IMR-90 (cell line): ENCODE data around the gene EBF3. TPM values are rescaled to one million over a fixed set of nuclear protein-coding genes. Genes with fewer than 3 reads are reported as not detected.

Experiments used
- ATAC-seq: fragments of 200-7000 bp; cut with Tn5 transposase; 2 replicates; pipeline ENCODE4 v1.9.1; 2020; ENCODE audit warnings: low read depth, mild to moderate bottlenecking, moderate library complexity
- BruUV-seq: library from RNA; stranded (reverse); fragments of 400-500 nt; replicated peaks from 2 replicates; lab custom pipeline; 2021; lab: Mats Ljungman, UMichigan
- CTCF ChIA-PET: fragments of 300-600 bp; formaldehyde crosslinking; extraction: SDS; loops from one replicate; lab custom pipeline; 2021; ENCODE audit warnings: antibody characterized with exemption; lab: Yijun Ruan, JAX
- POLR2A ChIA-PET: fragments of 300-600 bp; sonication (Branson Sonifier 250); formaldehyde crosslinking; loops from one replicate; lab custom pipeline; 2022; ENCODE audit warnings: antibody characterized with exemption; ENCODE audit not compliant: unreplicated experiment; lab: Charles Lee
- DNase-seq: peaks from one replicate; pipeline ENCODE4 v3.0.0; 2013
- H2AFZ ChIP-seq: replicated peaks from 2 replicates; pipeline ENCODE3; 2013; ENCODE audit warnings: low read length, mild to moderate bottlenecking; ENCODE audit not compliant: poor library complexity
- H2AK5ac ChIP-seq: 2 replicates; pipeline ENCODE4 v1.6.1; 2013; ENCODE audit warnings: low read depth, low read length, inconsistent platforms
- H2AK9ac ChIP-seq: replicated peaks from 2 replicates; pipeline ENCODE3; 2013; ENCODE audit warnings: mild to moderate bottlenecking, low read depth, low read length, moderate library complexity; ENCODE audit not compliant: poor library complexity
- H2BK120ac ChIP-seq: 2 replicates; pipeline ENCODE4 v1.6.1; 2013; ENCODE audit warnings: low read depth, low read length, inconsistent platforms
- H2BK15ac ChIP-seq: 3 replicates; pipeline ENCODE4 v1.6.1; 2013; ENCODE audit warnings: low read depth, low read length, inconsistent platforms
- H2BK20ac ChIP-seq: 2 replicates; pipeline ENCODE4 v1.6.1; 2013; ENCODE audit warnings: low read depth, mild to moderate bottlenecking, inconsistent platforms, low read length, moderate library complexity
- H2BK5ac ChIP-seq: 2 replicates; pipeline ENCODE4 v1.6.1; 2013; ENCODE audit warnings: mild to moderate bottlenecking, low read depth, low read length, inconsistent platforms; ENCODE audit not compliant: poor library complexity, severe bottlenecking
- H3K14ac ChIP-seq: replicated peaks from 2 replicates; pipeline ENCODE4 v1.6.1; 2013; ENCODE audit warnings: low read depth, low read length, inconsistent platforms
- H3K18ac ChIP-seq: 2 replicates; pipeline ENCODE4 v1.6.1; 2013; ENCODE audit warnings: low read depth, low read length, control low read depth
- H3K23ac ChIP-seq: 2 replicates; pipeline ENCODE4 v1.6.1; 2013; ENCODE audit warnings: low read depth, low read length, inconsistent platforms
- H3K27ac ChIP-seq: 2 replicates; pipeline ENCODE4 v1.5.1; 2013; ENCODE audit warnings: mild to moderate bottlenecking, control low read depth, low read length; ENCODE audit not compliant: insufficient read depth
- H3K27me3 ChIP-seq: 2 replicates; pipeline ENCODE4 v1.6.1; 2013; ENCODE audit warnings: low read length; ENCODE audit not compliant: control insufficient read depth, insufficient read depth
- H3K36me3 ChIP-seq: 2 replicates; pipeline ENCODE4 v1.6.1; 2013; ENCODE audit warnings: low read length, mixed read lengths; ENCODE audit not compliant: control insufficient read depth, insufficient read depth
- H3K4ac ChIP-seq: 2 replicates; pipeline ENCODE4 v1.6.1; 2013; ENCODE audit warnings: low read depth, low read length, inconsistent platforms
- H3K4me1 ChIP-seq: 2 replicates; pipeline ENCODE4 v1.6.1; 2013; ENCODE audit warnings: low read length, mixed read lengths; ENCODE audit not compliant: control insufficient read depth, insufficient read depth
- H3K4me2 ChIP-seq: 2 replicates; pipeline ENCODE4 v1.6.1; 2013; ENCODE audit warnings: low read depth, mild to moderate bottlenecking, control low read depth, low read length, moderate library complexity
- H3K4me3 ChIP-seq: 2 replicates; pipeline ENCODE4 v1.5.1; 2013; ENCODE audit warnings: low read depth, mild to moderate bottlenecking, control low read depth, low read length, moderate library complexity; ENCODE audit not compliant: insufficient read depth
- H3K56ac ChIP-seq: 2 replicates; pipeline ENCODE4 v1.6.1; 2013; ENCODE audit warnings: low read length, inconsistent platforms; ENCODE audit not compliant: insufficient read depth; ENCODE audit errors: extremely low read depth
- H3K79me1 ChIP-seq, 2 experiments: 2 replicates each; pipeline ENCODE4 v1.6.1; 2013; ENCODE audit warnings: low read length in 2 of 2, inconsistent platforms in 1 of 2, low read depth in 1 of 2
- H3K9ac ChIP-seq: 2 replicates; pipeline ENCODE4 v1.6.1; 2013; ENCODE audit warnings: low read depth, low read length, control low read depth
- H3K9me1 ChIP-seq: 2 replicates; pipeline ENCODE4 v1.6.1; 2013; ENCODE audit warnings: low read length, inconsistent platforms; ENCODE audit not compliant: insufficient read depth
- H3K9me3 ChIP-seq: 2 replicates; pipeline ENCODE4 v1.6.1; 2013; ENCODE audit warnings: low read length; ENCODE audit not compliant: control insufficient read depth, insufficient read depth
- H4K20me1 ChIP-seq: 2 replicates; pipeline ENCODE4 v1.6.1; 2013; ENCODE audit warnings: low read length, inconsistent platforms; ENCODE audit not compliant: insufficient read depth
- H4K5ac ChIP-seq: 2 replicates; pipeline ENCODE4 v1.6.1; 2013; ENCODE audit warnings: mild to moderate bottlenecking, low read depth, low read length, control low read depth
- H4K8ac ChIP-seq, 2 experiments: 2 replicates each; pipeline ENCODE4 v1.6.1; 2013; ENCODE audit warnings: low read depth in 2 of 2, low read length in 2 of 2, control low read depth in 1 of 2, inconsistent platforms in 1 of 2
- H4K91ac ChIP-seq: 2 replicates; pipeline ENCODE4 v1.6.1; 2013; ENCODE audit warnings: low read depth, low read length, inconsistent platforms; ENCODE audit not compliant: insufficient read depth
- BHLHE40 ChIP-seq: fragments of 150-350 bp; IDR thresholded peaks from 2 replicates; pipeline ENCODE4 v1.6.1; 2016; ENCODE audit warnings: mild to moderate bottlenecking, low read depth, low read length
- CTCF ChIP-seq: conservative IDR thresholded peaks from 2 replicates; pipeline ENCODE4 v1.5.1; 2012; ENCODE audit warnings: mild to moderate bottlenecking, low read depth, low read length, improper control_type of control experiment
- SMC3 ChIP-seq: fragments of 150-350 bp; IDR thresholded peaks from 2 replicates; pipeline ENCODE4 v1.6.1; 2016; ENCODE audit warnings: low read depth, mild to moderate bottlenecking, antibody characterized with exemption, low read length, moderate library complexity
- WGBS, 2 experiments: methylation state at CpG; one replicate each; pipeline versions ENCODE4 v1.1.5 to v1.1.7; 2013; ENCODE audit warnings: missing lambda C conversion rate in 2 of 2; ENCODE audit not compliant: insufficient read length in 1 of 2; ENCODE audit errors: extremely low coverage in 2 of 2; 5-methylcytosine and 5-hydroxymethylcytosine counted together
- dilution Hi-C: fragments of 300-500 bp; cut with HindIII; formaldehyde crosslinking; loops from one replicate; pipeline ENCODE4 v1.14.3; 2018; ENCODE audit warnings: low sequenced_read_pairs; ENCODE audit not compliant: unreplicated experiment
- in situ Hi-C: fragments of 300-500 bp; cut with MboI; formaldehyde crosslinking; loops from 3 replicates; pipeline ENCODE4 v1.14.3; 2019; ENCODE audit warnings: low sequenced_read_pairs, inconsistent platforms, mixed read lengths
- intact Hi-C: fragments of 100-400 bp; cut with micrococcal nuclease; formaldehyde crosslinking; loops from 2 replicates; pipeline ENCODE4 v1.10.0; 2022
- polyA plus RNA-seq, 3 experiments: library from polyadenylated mRNA; depleted of rRNA; stranded (reverse); fragments of >200 nt; gene quantifications; 2 replicates each; pipeline ENCODE4 v1.2.3, GENCODE V29; 2012; ENCODE audit warnings: low replicate concordance in 1 of 3
- total RNA-seq: library from RNA; depleted of rRNA; stranded (reverse); fragments of >200 nt; gene quantifications from 2 replicates; pipeline ENCODE4 v1.2.3, GENCODE V29; 2012

The EBF3 gene
- total and polyA plus RNA-seq, 2 of the 4 experiments (the other 2 are of a cell fraction) = 0.36 to 0.70 TPM

DNA sequence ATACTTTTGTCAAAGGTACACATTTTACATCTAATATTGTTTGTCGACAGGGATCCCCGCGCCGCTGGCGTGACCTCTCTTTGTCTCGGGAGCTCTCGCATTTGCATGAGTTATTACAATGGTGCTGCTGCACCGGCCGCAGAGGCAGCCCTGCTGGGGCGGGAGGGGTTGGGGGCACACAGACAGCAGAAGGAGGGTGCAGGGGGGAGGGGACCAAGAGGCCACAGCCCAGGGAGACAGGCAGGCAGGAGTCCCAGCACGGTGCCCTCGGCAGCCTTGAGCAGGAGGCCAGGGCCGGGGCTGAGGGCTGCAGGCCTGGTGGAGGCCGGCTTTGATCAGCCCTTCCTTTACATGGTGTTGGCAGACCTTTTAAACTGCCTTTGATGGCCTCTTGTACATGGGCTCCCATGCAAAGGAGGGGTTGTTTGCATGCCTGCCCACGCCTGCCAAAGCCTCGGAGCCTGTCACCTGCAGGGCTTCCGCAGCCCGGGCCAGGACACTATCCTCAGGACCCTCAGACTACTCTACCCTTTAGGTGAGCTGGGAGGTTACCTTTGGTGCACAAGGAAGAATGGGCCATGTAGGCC lies 95.5 kb downstream of the EBF3 start:
- intact Hi-C loops = no loop called here
- Histone ChIP-seq H2BK5ac (no peak overlapping the region), H3K9me3 (peaks cover 18% of the 10 kb centered on the region), H3K27ac (no peak overlapping the region), H3K14ac (no peak overlapping the region), H4K20me1 (no peaks in the 10 kb centered on the region), H4K5ac (no peak overlapping the region), H3K4me3 (no peak overlapping the region), H2AFZ (no peak overlapping the region), H3K4me1 (no peaks in the 10 kb centered on the region), H3K18ac (no peak overlapping the region), H3K79me1 (no peaks in the 10 kb centered on the region), H3K9ac (no peak overlapping the region), H3K4me2 (no peak overlapping the region), H3K56ac (no peak overlapping the region), H3K9me1 (no peaks in the 10 kb centered on the region), H2BK120ac (no peak overlapping the region), H3K23ac (no peak overlapping the region), H2AK5ac (no peak overlapping the region), H2BK20ac (no peak overlapping the region), H3K4ac (no peak overlapping the region), H3K36me3 (peaks cover 3% of the 10 kb centered on the region; the same call in 1 of the 2 replicates), H4K91ac (no peak overlapping the region), H2BK15ac (no peak overlapping the region), H2AK9ac (no peak overlapping the region), H4K8ac (no peak overlapping the region), H3K27me3 (no peaks in the 10 kb centered on the region)
- in situ Hi-C loops = no loop called here
- WGBS, 2 experiments = 67% methylated on average over 8 of the region's 18 CpGs; no CpG with 5 or more reads in 1 of the 2 experiments
- TF ChIP-seq BHLHE40 (no peak), CTCF (no peak), SMC3 (no peak)
- POLR2A ChIA-PET = no interaction called here
- no peak for ATAC-seq
- CTCF ChIA-PET = no interaction called here
- no peak for DNase-seq
- dilution Hi-C loops = no loop called here
- no TSS peak for BruUV-seq
